ENCODE measurements around the gene DCHS2.

GRCh38 chr4:154192585-154192984 is 299.0 kb downstream of the DCHS2 start:
- no peak for TF ChIP-seq POLR2A (IDR thresholded peaks at IDR 0.05)
- no peak for TF ChIP-seq CTCF (IDR thresholded peaks at IDR 0.05)
- TF ChIP-seq EP300 (IDR thresholded peaks at IDR 0.05) = no peak
